PC-3 (cell line): ENCODE results near the gene CCR9.

ENCODE experiments used
- CTCF ChIP-seq: fragments of 300-600 bp; sonication (generic); conservative IDR thresholded peaks from 2 replicates; pipeline ENCODE4 v1.5.1; 2017; ENCODE audit warnings: antibody characterized with exemption, low read depth, mild to moderate bottlenecking, low read length
- EZH2 ChIP-seq: fragments of 300-600 bp; sonication (generic); IDR thresholded peaks from one replicate; pipeline ENCODE4 v1.6.1; 2017; ENCODE audit warnings: antibody characterized with exemption, mild to moderate bottlenecking, low read length; ENCODE audit not compliant: unreplicated experiment
- EZH2phosphoT487 ChIP-seq: fragments of 300-600 bp; sonication (generic); IDR thresholded peaks from 2 replicates; pipeline ENCODE4 v1.6.1; 2018; ENCODE audit warnings: mild to moderate bottlenecking, antibody characterized with exemption, low read length, borderline replicate concordance

- TF ChIP-seq CTCF (no peak), EZH2 (no peak), EZH2phosphoT487 (no peak)
Measured at GRCh38 chr3:45907769-45908705, 21.7 kb downstream of the CCR9 start.
